ENCODE results near the gene THRB.

- no peak for TF ChIP-seq POLR2A (IDR thresholded peaks at IDR 0.05)
- no peak for TF ChIP-seq CTCF (IDR thresholded peaks at IDR 0.05)
Measured at GRCh38 chr3:24505691-24506550, 11.3 kb upstream of the THRB start.
